Measurements from ENCODE around the gene GAL3ST3.

GRCh38 chr11:66042227-66042995 is 6.5 kb downstream of the GAL3ST3 start:
- TF ChIP-seq CTCF (conservative IDR thresholded peaks at IDR 0.05; ENCODE audit: low read depth, low read length) (no peak), EZH2 (IDR thresholded peaks at IDR 0.05; ENCODE audit: borderline replicate concordance, low read depth, low read length, poor library complexity, severe bottlenecking) (no peak)
